Measurements from ENCODE around the gene LCA5L.

The LCA5L gene

DNA sequence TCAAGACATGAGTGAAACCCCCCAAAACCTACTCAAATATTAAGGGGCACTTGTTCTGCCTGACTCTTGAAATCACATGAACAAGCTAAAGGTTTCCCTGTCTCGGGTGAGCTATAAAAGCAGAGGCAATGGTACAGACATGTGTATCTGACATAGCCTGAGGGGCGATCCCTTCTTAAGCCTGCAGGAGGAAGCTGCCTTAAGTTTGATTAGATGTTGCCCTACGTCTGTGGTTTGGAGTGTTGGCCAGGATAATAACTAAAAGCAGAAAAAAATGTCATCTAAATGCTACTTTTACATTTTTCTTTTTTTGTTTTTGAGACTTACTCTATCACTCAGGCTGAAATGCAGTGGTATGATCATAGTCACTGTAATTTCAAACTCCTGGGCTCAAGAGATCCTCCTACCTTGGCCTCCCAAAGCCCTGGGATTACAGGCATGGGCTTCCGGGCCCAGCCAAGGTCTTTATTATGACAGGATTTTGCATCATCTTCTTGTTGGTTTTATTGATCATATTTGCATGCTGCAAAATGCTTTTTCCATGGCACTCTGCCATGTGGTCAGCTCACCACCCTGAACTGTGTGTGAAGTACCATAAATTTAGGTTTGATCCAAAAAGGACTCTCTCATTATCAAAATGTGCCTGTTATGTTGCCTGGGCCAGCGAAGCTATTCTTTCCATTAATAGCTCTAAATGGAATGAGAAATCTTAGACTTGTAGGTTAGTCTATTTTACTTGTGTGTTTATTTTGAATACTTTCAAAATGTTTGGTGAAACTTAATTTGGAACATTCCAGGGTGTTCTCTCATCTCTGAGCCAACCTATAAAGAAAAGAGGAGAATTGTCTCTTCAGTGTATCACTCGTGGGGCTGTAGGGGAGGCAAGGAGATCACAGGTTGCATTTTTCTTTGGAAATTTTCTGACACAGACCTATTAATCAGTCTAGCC, 81.7 kb downstream of the LCA5L start:
- Histone ChIP-seq H3K4me3 (ENCODE audit: low read depth, low read length) (no peak overlapping the region), H3K9me3 (no peaks in the 10 kb centered on the region), H3K36me3 (no peaks in the 10 kb centered on the region), H3K4me1 (peaks cover 4% of the 10 kb centered on the region), H3K27me3 (no peaks in the 10 kb centered on the region)
- TF ChIP-seq, protein P1, sequence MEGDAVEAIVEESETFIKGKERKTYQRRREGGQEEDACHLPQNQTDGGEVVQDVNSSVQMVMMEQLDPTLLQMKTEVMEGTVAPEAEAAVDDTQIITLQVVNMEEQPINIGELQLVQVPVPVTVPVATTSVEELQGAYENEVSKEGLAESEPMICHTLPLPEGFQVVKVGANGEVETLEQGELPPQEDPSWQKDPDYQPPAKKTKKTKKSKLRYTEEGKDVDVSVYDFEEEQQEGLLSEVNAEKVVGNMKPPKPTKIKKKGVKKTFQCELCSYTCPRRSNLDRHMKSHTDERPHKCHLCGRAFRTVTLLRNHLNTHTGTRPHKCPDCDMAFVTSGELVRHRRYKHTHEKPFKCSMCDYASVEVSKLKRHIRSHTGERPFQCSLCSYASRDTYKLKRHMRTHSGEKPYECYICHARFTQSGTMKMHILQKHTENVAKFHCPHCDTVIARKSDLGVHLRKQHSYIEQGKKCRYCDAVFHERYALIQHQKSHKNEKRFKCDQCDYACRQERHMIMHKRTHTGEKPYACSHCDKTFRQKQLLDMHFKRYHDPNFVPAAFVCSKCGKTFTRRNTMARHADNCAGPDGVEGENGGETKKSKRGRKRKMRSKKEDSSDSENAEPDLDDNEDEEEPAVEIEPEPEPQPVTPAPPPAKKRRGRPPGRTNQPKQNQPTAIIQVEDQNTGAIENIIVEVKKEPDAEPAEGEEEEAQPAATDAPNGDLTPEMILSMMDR (IDR thresholded peaks at IDR 0.05; ENCODE audit: low read depth, low read length) = no peak
- no peak for DNase-seq

DNA sequence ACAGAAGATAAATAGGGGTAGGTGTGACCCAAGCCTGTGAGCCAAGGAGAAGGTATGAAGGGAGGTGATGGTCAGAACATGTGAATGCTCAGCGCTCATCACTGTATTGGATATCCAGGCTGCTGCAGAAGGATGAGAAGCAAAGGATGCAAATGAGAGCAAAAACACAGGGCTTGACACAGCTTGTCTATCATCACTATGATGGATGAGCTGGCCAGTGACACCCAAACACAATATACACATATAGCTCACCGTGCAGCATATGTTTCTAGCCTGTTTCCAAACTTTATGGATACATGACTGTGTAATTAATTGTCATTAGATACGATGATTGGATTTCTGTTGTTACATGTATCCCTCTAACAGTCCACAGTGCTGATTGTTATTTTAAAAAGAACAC, 82.8 kb downstream of the LCA5L start:
- no peaks in the 10 kb centered on the region for H3K27me3 ChIP-seq
- H3K4me3 ChIP-seq (ENCODE audit: low read depth, low read length) = no peak overlapping the region
- peaks cover 4% of the 10 kb centered on the region for H3K4me1 ChIP-seq
- TF ChIP-seq, protein P1 (IDR thresholded peaks at IDR 0.05; ENCODE audit: low read depth, low read length) = no peak
- H3K36me3 ChIP-seq = no peaks in the 10 kb centered on the region
- H3K9me3 ChIP-seq = no peaks in the 10 kb centered on the region
- no peak for DNase-seq

DNA sequence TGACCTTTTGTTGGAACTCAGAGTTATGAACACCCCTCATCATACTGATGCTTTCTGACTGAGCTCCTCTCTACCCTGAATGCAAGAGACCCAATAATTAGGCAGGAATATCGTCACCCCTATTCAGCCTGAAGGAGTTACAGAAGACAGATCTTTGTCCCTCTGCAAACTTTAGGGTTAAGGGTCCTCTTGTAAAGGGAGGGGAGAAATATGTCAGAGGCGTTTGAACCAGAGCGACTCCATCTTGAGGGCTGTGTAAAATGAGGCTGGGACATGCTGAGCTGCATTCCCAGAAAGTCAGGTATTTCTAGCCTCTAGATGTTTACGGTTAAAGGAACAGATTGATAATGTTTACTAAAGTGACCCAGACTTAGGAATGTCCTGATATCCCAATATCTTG, 86.2 kb downstream of the LCA5L start:
- no peak for DNase-seq
- TF ChIP-seq, protein P1 (IDR thresholded peaks at IDR 0.05; ENCODE audit: low read depth, low read length) = no peak
- H3K27me3 ChIP-seq = no peaks in the 10 kb centered on the region

More for the DNA sequence above, 86.2 kb downstream of the LCA5L start:
- H3K36me3 ChIP-seq = no peaks in the 10 kb centered on the region
- H3K4me3 ChIP-seq (ENCODE audit: low read depth, low read length) = no peak overlapping the region
- H3K9me3 ChIP-seq = no peaks in the 10 kb centered on the region
- peaks cover 4% of the 10 kb centered on the region for H3K4me1 ChIP-seq
